Activated CD8-positive, alpha-beta memory T cell treated with anti-CD3 and anti-CD28 coated beads for 1 hour (primary cell): ENCODE results near the gene POLG.

Source experiments
- DNase-seq, 2 donors: peaks; one replicate each; pipeline ENCODE4 v3.0.0-alpha.2; 2020; ENCODE audit warnings: low read depth in 1 of 2; ENCODE audit errors: extremely low read depth in 1 of 2

The POLG gene

GRCh38 chr15:89327113-89327512, 7.5 kb downstream of the POLG start:
- DNase-seq, result no peak

DNA sequence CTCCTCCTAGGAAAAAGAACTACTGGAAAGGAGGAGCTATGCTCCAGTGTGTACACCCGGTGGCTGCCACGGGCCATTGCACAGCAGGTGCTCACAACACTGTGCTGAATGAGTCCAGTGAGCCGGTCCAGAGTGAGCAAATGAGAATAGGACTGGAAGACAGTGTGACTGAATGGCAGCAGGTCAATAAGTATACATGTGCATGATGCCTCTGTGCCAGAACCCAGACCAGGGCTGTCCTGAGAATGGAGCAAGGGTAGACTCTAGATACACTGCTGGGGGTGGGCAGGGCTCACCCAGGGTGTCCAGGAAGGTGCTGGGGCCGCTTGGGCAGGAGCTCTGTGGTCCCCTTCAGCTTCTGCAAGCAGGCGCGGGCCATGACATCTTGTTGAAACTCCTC, 8.3 kb downstream of the POLG start:
- no peak for DNase-seq

DNA sequence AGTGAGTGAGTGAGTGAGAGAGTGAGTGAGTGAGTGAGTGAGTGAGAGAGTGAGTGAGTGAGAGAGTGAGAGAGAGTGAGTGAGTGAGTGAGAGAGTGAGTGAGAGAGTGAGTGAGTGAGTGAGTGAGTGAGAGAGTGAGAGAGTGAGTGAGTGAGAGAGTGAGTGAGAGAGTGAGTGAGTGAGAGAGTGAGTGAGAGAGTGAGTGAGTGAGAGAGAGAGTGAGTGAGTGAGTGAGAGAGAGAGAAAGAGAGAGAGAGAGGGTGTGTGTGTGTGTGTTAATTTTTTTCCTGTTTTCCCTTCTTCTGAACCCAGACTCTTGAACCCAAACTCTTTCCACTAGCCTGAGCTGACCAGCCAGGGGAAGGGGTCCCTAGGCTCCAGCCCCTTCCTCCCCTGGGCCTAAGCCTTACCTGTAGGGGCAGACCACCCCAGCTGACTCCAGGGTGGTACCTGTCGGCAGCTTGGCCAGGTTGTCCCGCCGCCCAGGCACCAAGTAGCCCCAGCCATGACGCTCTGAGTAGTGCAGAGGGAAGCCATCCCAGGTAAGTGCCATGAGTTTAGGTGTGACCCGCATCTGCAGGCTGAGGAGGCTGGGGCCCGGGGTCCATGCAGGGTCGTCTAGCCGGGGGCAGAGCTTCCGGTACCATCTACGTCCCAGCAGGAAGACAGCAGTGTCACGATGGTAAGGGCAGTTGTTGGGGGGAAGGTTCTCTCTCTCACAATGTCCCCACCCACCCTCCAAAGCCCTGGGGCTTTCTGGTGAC, 9.4 kb downstream of the POLG start:
- no peak for DNase-seq

GRCh38 chr15:89323825-89324224, 10.8 kb downstream of the POLG start:
- DNase-seq, result no peak

- no peak for DNase-seq
These were observed 11.8 kb downstream of the POLG start for GRCh38 chr15:89322822-89323221.

DNA sequence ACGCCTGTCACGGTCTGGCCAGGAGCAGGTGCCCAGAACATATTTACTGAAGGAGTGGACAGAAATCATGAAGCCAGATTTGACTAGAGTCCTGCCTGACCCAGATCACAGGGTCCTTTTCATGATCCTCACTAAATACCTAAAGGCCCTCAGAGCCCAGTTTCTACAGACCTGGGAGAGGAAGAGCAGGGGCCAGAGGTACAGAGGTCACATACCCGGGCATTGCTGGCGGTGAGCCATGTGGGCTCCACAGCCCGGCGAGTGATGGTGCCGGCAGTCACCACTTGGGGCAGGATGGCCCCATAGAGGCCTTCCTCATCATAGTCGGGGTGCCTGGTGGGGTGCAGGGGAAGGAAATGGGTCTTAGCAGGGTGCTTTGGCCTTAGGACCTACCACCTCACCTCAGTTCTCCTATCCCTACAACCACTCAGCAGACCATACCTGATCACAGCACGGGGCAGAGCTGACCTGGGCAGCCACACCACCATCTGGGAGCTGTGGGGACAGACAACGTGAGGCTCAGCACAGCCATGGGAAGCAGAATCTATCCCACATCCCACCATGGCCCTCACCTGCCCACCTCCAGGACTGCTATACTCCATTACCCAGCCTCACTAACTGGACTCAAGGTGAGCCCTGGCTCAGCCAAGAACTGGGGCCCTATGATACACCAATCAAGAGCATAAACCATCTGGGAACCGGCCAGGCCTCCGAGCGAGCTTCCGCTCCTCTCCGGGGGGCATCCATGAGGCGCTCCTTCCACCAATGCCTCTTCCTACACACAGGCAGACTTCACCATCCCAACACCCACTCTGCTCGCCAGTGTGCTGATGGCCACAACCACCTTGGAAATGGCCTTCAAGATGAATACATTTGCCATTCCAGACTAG, 12.9 kb downstream of the POLG start:
- DNase-seq, result no peak

- DNase-seq, result no peak
These were observed 14.4 kb downstream of the POLG start for GRCh38 chr15:89320200-89320599.

- no peak for DNase-seq
These were observed 14.9 kb downstream of the POLG start for GRCh38 chr15:89319678-89320077.

GRCh38 chr15:89317186-89317720, 17.4 kb downstream of the POLG start:
- no peak for DNase-seq

DNA sequence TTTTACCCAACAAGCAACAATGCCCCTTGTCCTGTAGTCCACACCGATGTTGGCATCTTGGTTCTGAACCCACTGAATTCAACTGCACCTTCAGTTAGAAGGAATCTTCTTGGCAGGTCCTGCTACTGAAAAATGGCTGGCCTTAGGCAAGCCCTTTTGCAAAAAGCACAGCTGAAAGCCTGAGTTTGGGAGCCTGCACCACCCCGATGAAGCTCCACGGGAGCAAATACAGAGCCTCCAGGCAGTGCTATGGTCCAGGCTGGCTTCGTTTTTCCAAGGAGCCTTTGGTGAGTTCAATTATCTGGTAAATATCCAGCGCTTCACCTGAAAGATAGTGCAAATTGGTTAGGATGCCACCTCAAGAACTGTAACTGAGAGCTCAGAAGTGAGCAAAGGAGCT, 18.1 kb downstream of the POLG start:
- no peak for DNase-seq

DNA sequence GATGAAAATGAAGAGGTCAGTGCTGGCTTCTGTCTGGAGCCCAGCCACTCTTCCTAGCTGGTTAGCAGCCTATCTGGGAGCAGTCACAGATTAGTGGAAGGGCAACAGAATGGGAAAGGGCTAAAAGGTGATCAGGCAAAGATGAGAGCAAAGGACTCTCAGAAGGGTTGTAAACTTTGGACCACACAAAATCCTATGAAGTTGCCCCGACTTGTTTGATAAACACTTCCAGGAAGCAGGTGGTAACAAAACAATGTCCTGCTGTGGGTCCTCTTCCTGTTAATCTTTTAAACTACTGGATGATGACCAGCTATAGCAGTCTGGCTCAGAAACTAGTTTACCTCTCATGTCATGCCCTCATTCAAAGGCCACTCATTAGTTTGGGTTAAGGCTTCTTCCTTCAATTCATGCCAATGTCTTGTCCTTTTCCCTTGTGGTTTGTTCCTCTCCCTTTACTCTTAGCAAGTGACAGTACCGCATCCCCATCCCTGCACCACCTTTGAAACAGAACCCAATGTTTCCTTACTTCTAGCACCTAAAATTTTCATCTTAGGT, 19.2 kb downstream of the POLG start:
- no peak for DNase-seq

DNA sequence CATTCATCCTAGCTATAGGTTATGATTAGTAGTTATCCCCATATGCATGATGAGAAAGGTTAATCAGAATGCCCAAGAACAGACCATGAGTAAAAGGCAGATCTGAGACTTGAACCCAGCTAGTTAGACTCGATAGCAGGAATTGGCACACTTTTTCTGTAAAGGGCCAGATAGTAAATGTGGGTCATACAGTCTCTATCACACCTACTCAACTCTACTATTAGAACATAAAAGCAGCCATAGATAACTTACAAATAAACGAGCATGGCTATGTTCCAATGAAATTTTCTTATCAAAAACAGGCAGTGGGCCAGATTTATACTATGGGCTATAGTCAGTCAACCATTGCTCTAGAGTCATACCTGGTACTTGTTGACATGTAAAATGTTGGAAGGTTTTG, 24.6 kb downstream of the POLG start:
- no peak for DNase-seq

- DNase-seq, result no peak
These were observed 26.4 kb downstream of the POLG start for GRCh38 chr15:89308236-89308635.

DNA sequence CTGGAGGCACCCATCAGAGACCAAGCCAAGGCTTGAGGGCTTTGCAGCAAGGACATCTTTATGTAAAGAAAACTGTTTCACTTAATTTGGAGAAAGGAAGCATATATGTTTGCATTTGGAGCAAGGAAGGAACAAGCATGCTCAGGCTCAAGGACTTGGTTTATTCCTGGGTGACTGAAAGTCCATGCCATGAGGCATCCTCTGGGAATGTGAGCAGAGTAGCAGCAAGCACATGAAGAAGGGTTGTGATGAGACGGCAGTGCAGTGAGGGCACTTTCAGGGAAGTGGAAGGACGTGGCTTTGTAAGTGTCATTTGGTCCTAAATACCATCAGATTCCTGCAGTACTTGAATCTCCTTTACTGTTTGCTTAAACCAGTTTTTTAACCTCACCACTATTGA, 26.8 kb downstream of the POLG start:
- DNase-seq, result no peak

DNA sequence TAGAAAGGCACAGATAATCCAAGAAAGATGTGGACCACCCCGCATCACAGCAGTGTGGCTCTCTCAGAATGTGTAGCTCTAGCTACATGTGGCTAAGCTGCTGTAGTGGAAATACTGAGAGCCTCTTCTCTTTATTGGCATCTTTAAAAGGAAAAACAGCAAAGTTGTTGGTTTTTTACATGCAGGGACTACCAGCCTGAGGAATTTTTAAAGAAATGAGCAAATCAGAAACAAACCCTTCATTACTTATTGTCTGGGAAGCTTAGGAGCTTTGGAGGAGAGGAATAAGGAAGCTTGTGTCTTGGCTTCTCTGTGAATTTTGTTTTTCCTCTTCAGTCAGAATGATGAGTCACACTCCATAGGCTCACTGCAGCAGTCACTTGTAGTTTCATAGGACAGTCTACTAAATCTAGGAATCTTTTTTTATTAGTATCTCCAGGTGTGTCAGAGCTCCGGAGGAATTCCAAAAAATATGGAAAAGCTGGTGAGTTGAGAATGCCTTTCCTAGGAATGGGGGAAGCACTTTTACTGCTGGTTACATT, 27.5 kb downstream of the POLG start:
- no peak for DNase-seq

DNA sequence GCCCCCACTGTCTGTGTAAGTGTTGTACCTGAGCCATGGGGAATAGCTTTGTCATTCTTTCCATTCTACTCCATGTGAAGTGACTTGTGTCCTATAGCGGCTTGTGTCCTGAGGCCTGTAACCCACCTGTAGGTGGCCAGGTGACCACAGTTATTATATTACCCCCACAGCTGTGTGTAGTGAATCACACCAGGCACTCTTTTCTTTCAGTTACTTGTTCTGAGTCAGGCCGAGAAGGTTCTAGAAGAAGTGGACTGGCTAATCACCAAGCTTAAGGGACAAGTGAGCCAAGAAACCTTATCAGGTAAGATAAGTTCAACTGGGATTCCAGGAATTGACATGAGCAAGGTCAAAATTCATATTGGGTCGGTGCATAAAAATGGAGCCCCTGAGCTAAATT, 29.2 kb downstream of the POLG start:
- DNase-seq, result no peak

DNA sequence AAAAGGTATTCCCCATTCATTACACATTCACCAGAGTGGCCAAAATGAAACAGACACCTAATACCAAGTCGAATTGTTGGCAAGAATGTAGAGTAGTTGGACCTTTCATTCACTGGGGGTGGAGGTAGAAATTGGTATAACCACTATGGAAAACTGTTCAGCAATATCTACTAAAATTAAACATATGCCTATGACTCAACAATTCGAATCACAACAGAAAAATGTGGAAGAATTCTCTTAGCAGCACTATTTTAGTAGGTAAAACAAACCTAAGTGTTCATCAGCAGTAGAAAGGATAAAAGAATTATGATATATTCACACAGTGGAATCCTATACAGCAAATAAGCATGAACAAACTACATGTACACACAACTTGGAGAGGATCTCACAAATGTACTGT, 30.6 kb downstream of the POLG start:
- no peak for DNase-seq

- DNase-seq, result no peak
These were observed 33.1 kb downstream of the POLG start for GRCh38 chr15:89301304-89302089.

DNA sequence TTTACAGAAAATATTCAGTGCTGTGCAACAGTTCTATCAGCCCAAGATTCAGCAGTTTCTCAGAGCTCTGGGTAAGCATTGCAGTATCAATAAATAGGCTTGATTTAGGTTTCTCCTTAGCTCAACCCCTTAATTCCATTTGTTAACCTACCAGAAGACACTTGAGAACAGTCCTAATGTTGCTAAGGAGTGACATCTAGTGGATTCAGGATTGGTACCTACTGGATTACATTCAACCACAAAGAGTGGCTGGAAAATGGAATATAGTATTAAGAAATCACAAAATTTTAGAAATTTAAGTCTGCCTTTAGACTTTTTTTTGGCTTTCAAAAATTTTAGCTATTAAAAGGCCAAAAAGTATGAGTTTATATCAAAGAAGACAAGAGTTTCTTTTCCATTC, 34.7 kb downstream of the POLG start:
- no peak for DNase-seq

DNA sequence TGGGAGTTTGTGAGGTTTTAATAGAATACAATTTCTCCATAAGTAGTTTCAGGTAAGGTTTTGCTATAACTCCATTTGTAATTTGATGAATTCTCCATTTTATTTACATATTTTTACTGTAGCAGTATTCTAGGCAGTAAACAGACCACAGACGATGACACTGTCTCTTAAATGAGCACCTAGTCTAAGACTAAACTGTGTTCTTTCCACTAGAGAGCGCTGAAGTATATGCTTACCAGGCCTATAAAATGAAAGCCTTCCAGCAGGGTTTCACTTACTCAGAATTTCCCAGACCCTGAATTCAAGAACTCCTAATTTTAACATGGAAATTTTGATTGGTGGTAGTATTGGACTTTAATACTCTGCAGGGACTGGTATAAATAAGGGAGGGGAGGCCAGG, 41.6 kb downstream of the POLG start:
- DNase-seq, result no peak
